ENCODE measurements around the gene DNTTIP2. TPM values are rescaled to one million over a fixed set of nuclear protein-coding genes. Genes with fewer than 3 reads are reported as not detected.
"Not testable (repeated sequence)": the region's sequence is repeated elsewhere in the genome, so short reads cannot be mapped to it uniquely, and the experiment has no call there.

Gene DNTTIP2, protein sequence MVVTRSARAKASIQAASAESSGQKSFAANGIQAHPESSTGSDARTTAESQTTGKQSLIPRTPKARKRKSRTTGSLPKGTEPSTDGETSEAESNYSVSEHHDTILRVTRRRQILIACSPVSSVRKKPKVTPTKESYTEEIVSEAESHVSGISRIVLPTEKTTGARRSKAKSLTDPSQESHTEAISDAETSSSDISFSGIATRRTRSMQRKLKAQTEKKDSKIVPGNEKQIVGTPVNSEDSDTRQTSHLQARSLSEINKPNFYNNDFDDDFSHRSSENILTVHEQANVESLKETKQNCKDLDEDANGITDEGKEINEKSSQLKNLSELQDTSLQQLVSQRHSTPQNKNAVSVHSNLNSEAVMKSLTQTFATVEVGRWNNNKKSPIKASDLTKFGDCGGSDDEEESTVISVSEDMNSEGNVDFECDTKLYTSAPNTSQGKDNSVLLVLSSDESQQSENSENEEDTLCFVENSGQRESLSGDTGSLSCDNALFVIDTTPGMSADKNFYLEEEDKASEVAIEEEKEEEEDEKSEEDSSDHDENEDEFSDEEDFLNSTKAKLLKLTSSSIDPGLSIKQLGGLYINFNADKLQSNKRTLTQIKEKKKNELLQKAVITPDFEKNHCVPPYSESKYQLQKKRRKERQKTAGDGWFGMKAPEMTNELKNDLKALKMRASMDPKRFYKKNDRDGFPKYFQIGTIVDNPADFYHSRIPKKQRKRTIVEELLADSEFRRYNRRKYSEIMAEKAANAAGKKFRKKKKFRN
- total RNA-seq: 10 to 100 TPM; 67.6 to 72.1 TPM

- Mint-ChIP-seq H3K9me3 (ENCODE audit: insufficient read depth) (no peaks in the 10 kb centered on the region), H3K27ac (peak within 1 kb of the TSS; percentile 96), H3K27me3 (ENCODE audit: low read depth) (no peaks in the 10 kb centered on the region), H3K4me1 (ENCODE audit: low read depth) (peaks cover 26% of the 10 kb centered on the region), H3K36me3 (ENCODE audit: low read depth) (peaks cover 34% of the 10 kb centered on the region), H3K4me3 (peak within 1 kb of the TSS; percentile 93)
- ATAC-seq (peak; percentile 92), DNase-seq (peak; percentile 95)
- ChIA-PET POLR2A (interaction anchor here (0.6 to 1.6 kb wide), 12 partner anchors 9 to 534 kb away, joined by 3 to 14 read pairs (median 6); partner anchors contain the start of genes DR1 and GCLM), CTCF (interaction anchor here (0.8 to 2.7 kb wide), 8 partner anchors 9 to 532 kb away, joined by 3 to 9 read pairs (median 4); partner anchors contain the start of gene GCLM)
Observed at GRCh38 chr1:93878889-93879586, at the start of gene DNTTIP2. Gene DNTTIP2, minus strand, starts transcription at chr1:93879206. Its CDS starts 58 bp downstream, at chr1:93879148.

DNA sequence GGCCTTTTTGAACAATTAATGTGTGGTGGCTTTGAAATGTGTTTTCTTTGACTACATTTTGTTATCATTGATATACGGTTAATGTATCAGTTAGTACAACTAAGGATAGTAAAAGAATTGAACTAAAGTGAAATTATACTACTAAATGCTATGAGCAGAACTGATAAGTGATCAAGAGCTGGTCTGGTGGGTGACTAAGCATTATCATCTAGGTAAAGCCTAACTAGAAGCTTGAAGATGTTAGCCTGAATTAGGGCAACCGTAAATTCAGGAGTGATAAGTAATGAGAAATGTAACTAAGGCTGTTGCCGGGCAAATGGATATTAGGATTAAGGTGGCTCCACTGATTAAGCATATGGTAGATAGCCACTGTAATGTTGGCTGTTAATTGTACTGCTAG lies 46.2 kb upstream of the DNTTIP2 start:
- Mint-ChIP-seq H3K4me1 (ENCODE audit: low read depth) (no peaks in the 10 kb centered on the region), H3K4me3 (no peak overlapping the region), H3K27me3 (ENCODE audit: low read depth) (peaks cover 2% of the 10 kb centered on the region), H3K9me3 (ENCODE audit: insufficient read depth) (no peaks in the 10 kb centered on the region), H3K36me3 (ENCODE audit: low read depth) (no peaks in the 10 kb centered on the region), H3K27ac (no peak overlapping the region)
- DNase-seq (no peak), ATAC-seq (no peak)
- POLR2A ChIA-PET: no interaction called here
- CTCF ChIA-PET: interaction anchor here (1.9 kb wide), 1 partner anchor 15 kb away, joined by 4 read pairs; no protein-coding TSS in a partner anchor

- Mint-ChIP-seq H3K4me1 (ENCODE audit: low read depth) (no peaks in the 10 kb centered on the region), H3K4me3 (no peak overlapping the region), H3K27ac (no peak overlapping the region), H3K27me3 (ENCODE audit: low read depth) (peaks cover 5% of the 10 kb centered on the region), H3K9me3 (ENCODE audit: insufficient read depth) (no peaks in the 10 kb centered on the region), H3K36me3 (ENCODE audit: low read depth) (no peaks in the 10 kb centered on the region)
- no peak for DNase-seq
- CTCF ChIA-PET: no interaction called here
- ATAC-seq: no peak
- POLR2A ChIA-PET: no interaction called here
Observed at GRCh38 chr1:93919780-93920179, 40.8 kb upstream of the DNTTIP2 start.

DNA sequence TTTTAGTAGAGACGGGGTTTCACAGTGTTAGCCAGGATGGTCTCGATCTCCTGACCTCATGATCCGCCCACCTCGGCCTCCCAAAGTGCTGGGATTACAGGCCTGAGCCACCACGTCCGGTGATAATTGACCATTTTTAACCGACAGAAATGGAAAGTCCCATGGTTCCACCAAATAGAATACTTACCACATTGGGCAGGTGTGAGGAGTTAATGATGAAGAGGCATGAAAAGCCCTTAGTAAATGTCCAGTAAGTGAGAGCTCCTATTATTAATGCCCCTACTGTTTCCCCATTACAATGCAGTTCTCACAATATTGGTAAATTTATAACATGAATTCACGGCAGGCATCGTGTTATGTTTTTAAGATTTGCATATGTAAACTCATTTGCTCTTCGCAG lies 38.3 kb upstream of the DNTTIP2 start:
- no peak for ATAC-seq
- POLR2A ChIA-PET: no interaction called here

GRCh38 chr1:93910880-93911279 lies 31.9 kb upstream of the DNTTIP2 start:
- POLR2A ChIA-PET: interaction anchor here (1.6 kb wide), 1 partner anchor 65 kb away, joined by 5 read pairs; no protein-coding TSS in a partner anchor
- Mint-ChIP-seq H3K4me1 (ENCODE audit: low read depth) (peaks cover 31% of the 10 kb centered on the region), H3K27me3 (ENCODE audit: low read depth) (peaks cover 23% of the 10 kb centered on the region)
- H3K4me3 Mint-ChIP-seq; H3K36me3 Mint-ChIP-seq (ENCODE audit: low read depth); H3K27ac Mint-ChIP-seq; H3K9me3 Mint-ChIP-seq (ENCODE audit: insufficient read depth); ATAC-seq; DNase-seq: not testable (repeated sequence)
- CTCF ChIA-PET: interaction anchor here (0.9 to 3.1 kb wide), 5 partner anchors 14 to 425 kb away, joined by 3 to 11 read pairs (median 5); no protein-coding TSS in a partner anchor

More for the DNA sequence above, 38.3 kb upstream of the DNTTIP2 start:
- Mint-ChIP-seq H3K27me3 (ENCODE audit: low read depth) (peaks cover 18% of the 10 kb centered on the region), H3K27ac (no peak overlapping the region), H3K36me3 (ENCODE audit: low read depth) (no peaks in the 10 kb centered on the region), H3K4me1 (ENCODE audit: low read depth) (no peaks in the 10 kb centered on the region), H3K9me3 (ENCODE audit: insufficient read depth) (no peaks in the 10 kb centered on the region), H3K4me3 (no peak overlapping the region)
- DNase-seq: no peak
- CTCF ChIA-PET: no interaction called here

- Mint-ChIP-seq H3K27me3 (ENCODE audit: low read depth) (peaks cover 23% of the 10 kb centered on the region), H3K36me3 (ENCODE audit: low read depth) (peaks cover 6% of the 10 kb centered on the region), H3K4me1 (ENCODE audit: low read depth) (peaks cover 34% of the 10 kb centered on the region), H3K4me3 (peak overlapping the region; percentile 79), H3K9me3 (ENCODE audit: insufficient read depth) (no peaks in the 10 kb centered on the region), H3K27ac (peak overlapping the region; percentile 73)
- ATAC-seq: no peak
- ChIA-PET POLR2A (interaction anchor here (1.6 to 1.9 kb wide), 2 partner anchors 31 to 64 kb away, joined by 5 to 14 read pairs; partner anchors contain the start of gene DNTTIP2), CTCF (interaction anchor here (0.9 to 3.1 kb wide), 15 partner anchors 11 to 426 kb away, joined by 3 to 11 read pairs (median 4); partner anchors contain the start of gene DNTTIP2)
- DNase-seq: no peak
Observed at GRCh38 chr1:93910305-93910704, 31.3 kb upstream of the DNTTIP2 start.

DNA sequence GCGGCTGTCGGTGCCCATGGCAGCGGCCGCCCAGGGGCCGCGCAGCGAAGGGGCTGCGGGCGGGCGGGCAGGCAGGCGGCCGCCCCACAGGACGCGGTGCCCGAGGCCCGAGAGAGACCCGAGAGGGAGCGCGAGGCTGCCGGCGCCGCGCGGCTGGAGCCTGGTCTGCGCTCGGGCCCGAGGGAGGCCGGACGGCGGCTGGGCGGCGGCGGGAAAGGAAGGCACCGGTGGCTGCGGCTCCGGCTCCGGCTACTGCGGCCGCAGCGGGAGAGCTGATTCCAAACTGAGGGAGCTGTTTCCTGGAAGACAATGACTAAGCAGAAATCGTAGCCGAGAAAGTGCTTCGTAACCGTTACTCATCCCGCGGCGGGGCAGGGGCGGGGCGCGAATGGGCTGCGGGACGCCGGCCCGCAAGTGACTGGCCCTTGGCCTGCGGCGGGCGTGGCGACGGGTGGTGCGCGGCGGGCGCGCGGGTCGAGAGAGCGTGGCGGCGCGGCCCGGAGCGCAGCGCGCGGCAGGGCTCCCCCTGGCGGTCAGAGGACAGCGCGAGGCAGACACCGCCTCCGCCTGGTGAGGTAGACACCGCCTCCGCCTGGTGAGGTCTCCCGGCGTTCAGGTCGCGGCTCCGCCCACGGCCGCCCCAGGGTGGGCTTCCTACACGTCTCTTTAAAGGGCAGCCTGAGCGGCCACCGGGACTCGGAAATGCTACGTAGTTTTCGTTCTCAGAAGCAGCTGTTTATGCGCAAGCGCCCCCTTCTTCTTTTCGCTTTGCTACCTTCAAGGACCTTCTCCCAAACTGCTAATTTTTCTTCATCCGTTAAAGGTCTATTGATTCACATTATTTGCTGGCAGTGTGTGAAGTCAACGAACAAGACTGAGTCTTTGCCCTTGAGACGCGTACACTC lies 30.4 kb upstream of the DNTTIP2 start, which contains the start of gene GCLM:
TSS of gene GCLM (minus strand) at position 285 of the 905 bp plus-strand sequence. CDS start at position 18, 267 bp downstream.
- Mint-ChIP-seq H3K9me3 (ENCODE audit: insufficient read depth) (no peaks in the 10 kb centered on the region), H3K27me3 (ENCODE audit: low read depth) (peaks cover 19% of the 10 kb centered on the region), H3K4me1 (ENCODE audit: low read depth) (peaks cover 39% of the 10 kb centered on the region), H3K4me3 (peak within 1 kb of the TSS; percentile 79), H3K27ac (peak within 1 kb of the TSS; percentile 87), H3K36me3 (ENCODE audit: low read depth) (peaks cover 6% of the 10 kb centered on the region)
- ChIA-PET CTCF (interaction anchor here (0.6 to 3.1 kb wide), 21 partner anchors 10 to 427 kb away, joined by 3 to 11 read pairs (median 4); partner anchors contain the start of gene DNTTIP2), POLR2A (interaction anchor here (0.5 to 1.9 kb wide), 3 partner anchors 30 to 1044 kb away, joined by 3 to 14 read pairs (median 5); partner anchors contain the start of gene DNTTIP2)
- peak; percentile 96 for ATAC-seq
- DNase-seq: peak; percentile 91

DNA sequence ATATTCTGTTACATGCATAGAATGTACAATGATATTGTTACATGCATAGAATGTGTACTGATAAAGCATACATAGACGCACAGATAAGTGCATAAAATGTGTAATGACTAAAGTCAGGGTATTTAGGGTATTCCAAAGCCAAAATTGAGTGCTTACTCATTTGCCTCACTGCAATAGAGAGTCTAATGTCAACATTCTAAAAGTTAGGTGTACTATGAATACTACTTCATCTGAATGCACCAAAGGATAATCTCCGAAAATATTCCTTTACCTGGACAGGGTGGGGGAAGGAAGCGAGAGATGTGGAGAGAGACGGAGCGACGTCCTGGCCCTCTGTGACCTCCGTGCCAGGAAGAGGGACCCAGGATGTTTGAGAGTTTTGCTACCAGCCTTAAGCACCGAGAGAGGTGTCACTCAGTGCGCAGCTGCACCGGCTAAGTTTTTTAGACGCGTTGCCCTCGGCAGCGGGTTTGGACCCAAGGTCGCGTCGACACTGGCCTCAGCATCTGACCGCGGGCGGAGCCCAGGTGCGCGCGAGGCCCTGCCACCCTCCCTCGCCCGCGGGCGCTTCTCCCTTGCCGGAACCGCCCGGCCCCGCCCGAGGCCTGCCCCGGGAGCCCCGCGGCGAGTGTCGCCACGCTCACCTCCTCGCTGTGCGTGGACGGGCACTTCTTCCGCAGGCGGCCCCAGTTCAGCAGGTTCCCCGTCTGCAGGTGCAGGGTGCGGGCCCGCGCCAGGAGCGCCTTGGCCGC lies 29.6 kb upstream of the DNTTIP2 start:
- ChIA-PET POLR2A (interaction anchor here (0.5 to 1.9 kb wide), 2 partner anchors 30 to 1045 kb away, joined by 3 to 14 read pairs; partner anchors contain the start of gene DNTTIP2), CTCF (interaction anchor here (0.6 to 3.1 kb wide), 10 partner anchors 11 to 279 kb away, joined by 3 to 11 read pairs (median 4); partner anchors contain the start of gene DNTTIP2)
- ATAC-seq: peak; percentile 56

GRCh38 chr1:93907718-93908117 lies 28.7 kb upstream of the DNTTIP2 start:
- no peak overlapping the region for H3K27ac Mint-ChIP-seq
- H3K9me3 Mint-ChIP-seq (ENCODE audit: insufficient read depth): no peaks in the 10 kb centered on the region
- no peak for ATAC-seq
- peaks cover 47% of the 10 kb centered on the region for H3K4me1 Mint-ChIP-seq (ENCODE audit: low read depth)
- ChIA-PET CTCF (interaction anchor here (0.9 kb wide), 1 partner anchor 29 kb away, joined by 3 read pairs; the partner anchor contains the start of gene DNTTIP2), POLR2A (interaction anchor here (1.0 kb wide), 1 partner anchor 28 kb away, joined by 4 read pairs; the partner anchor contains the start of gene DNTTIP2)
- DNase-seq: no peak
- peak overlapping the region; percentile 66 for H3K4me3 Mint-ChIP-seq
- H3K27me3 Mint-ChIP-seq (ENCODE audit: low read depth): peaks cover 10% of the 10 kb centered on the region
- H3K36me3 Mint-ChIP-seq (ENCODE audit: low read depth): peaks cover 11% of the 10 kb centered on the region

More for the DNA sequence above, 29.6 kb upstream of the DNTTIP2 start:
- Mint-ChIP-seq H3K9me3 (ENCODE audit: insufficient read depth) (no peaks in the 10 kb centered on the region), H3K4me1 (ENCODE audit: low read depth) (peaks cover 47% of the 10 kb centered on the region), H3K27me3 (ENCODE audit: low read depth) (peaks cover 14% of the 10 kb centered on the region), H3K36me3 (ENCODE audit: low read depth) (peaks cover 11% of the 10 kb centered on the region), H3K27ac (peak overlapping the region; percentile 87), H3K4me3 (peak overlapping the region; percentile 79)
- DNase-seq: peak; percentile 68
